A549 (cell line): Measurements from ENCODE around the gene PHF21B.

Source experiments
- CBX8 ChIP-seq: fragments of 200-600 bp; sonication (generic); IDR thresholded peaks from 2 replicates; pipeline ENCODE4 v1.6.1; 2016
- EHF ChIP-seq: fragments of 250-450 bp; sonication (Bioruptor Pico); IDR thresholded peaks from 2 replicates; pipeline ENCODE4 v1.5.0; 2020; ENCODE audit warnings: mild to moderate bottlenecking
- EP300 ChIP-seq, 2 experiments: fragments of >200 bp; sonication (Bioruptor Twin); formaldehyde crosslinking; IDR thresholded peaks; 2 replicates in 1 of 2; 3 replicates in 1 of 2; pipeline ENCODE4 v1.6.1; 2016 to 2017
- HDAC2 ChIP-seq: fragments of 200-600 bp; sonication (generic); IDR thresholded peaks from 2 replicates; pipeline ENCODE4 v1.6.1; 2016
- HMGXB4 ChIP-seq: fragments of 250-450 bp; sonication (Bioruptor Pico); IDR thresholded peaks from 2 replicates; pipeline ENCODE4 v1.5.0; 2021; ENCODE audit warnings: mild to moderate bottlenecking, moderate library complexity, borderline replicate concordance
- HOXA7 ChIP-seq: fragments of 250-450 bp; sonication (Bioruptor Pico); IDR thresholded peaks from 2 replicates; pipeline ENCODE4 v1.5.0; 2020; ENCODE audit warnings: mild to moderate bottlenecking, moderate library complexity
- JUN ChIP-seq, 2 experiments: fragments of >200 bp; sonication (Bioruptor Twin); formaldehyde crosslinking; IDR thresholded peaks; 2 replicates in 1 of 2; 3 replicates in 1 of 2; pipeline ENCODE4 v1.6.1; 2016 to 2017
- MAFK ChIP-seq: fragments of 450-650 bp; IDR thresholded peaks from 2 replicates; pipeline ENCODE4 v1.6.1; 2014; ENCODE audit not compliant: partially characterized antibody
- MAX ChIP-seq: IDR thresholded peaks from 2 replicates; pipeline ENCODE4 v1.6.1; 2012
- NFE2L2 ChIP-seq: fragments of 150-350 bp; conservative IDR thresholded peaks from 2 replicates; pipeline ENCODE4 v1.6.1; 2014; ENCODE audit warnings: low read length
- RAD21 ChIP-seq, 2 experiments: fragments of >200 bp in 1 of 2; sonication (Bioruptor Twin) in 1 of 2; formaldehyde crosslinking in 1 of 2; IDR thresholded peaks in 1 of 2; conservative IDR thresholded peaks in 1 of 2; 2 replicates in 1 of 2; 3 replicates in 1 of 2; pipeline ENCODE4 v1.6.1; 2012 to 2018; ENCODE audit warnings: inconsistent platforms in 1 of 2
- RFX5 ChIP-seq: fragments of 450-650 bp; IDR thresholded peaks from 2 replicates; pipeline ENCODE4 v1.7.1; 2014; ENCODE audit warnings: antibody characterized with exemption, mild to moderate bottlenecking, moderate library complexity
- TF ChIP-seq, protein P1 (sequence below): fragments of >200 bp; sonication (Bioruptor Twin); formaldehyde crosslinking; IDR thresholded peaks from 3 replicates; pipeline ENCODE4 v1.5.1; 2016

GRCh38 chr22:44845796-44846720 is 163.7 kb downstream of the PHF21B start:
- TF ChIP-seq MAFK (no peak), RAD21 (conservative IDR thresholded peaks at IDR 0.05 in 1 of 2, IDR thresholded peaks at IDR 0.05 in 1 of 2) (no peak), HDAC2 (no peak), JUN (IDR thresholded peaks at IDR 0.05) (no peak), NFE2L2 (no peak), CBX8 (no peak), HMGXB4 (CRISPR knock-in tag) (no peak), RFX5 (no peak), EP300 (IDR thresholded peaks at IDR 0.05) (no peak), MAX (no peak), HOXA7 (CRISPR knock-in tag) (no peak), EHF (CRISPR knock-in tag) (no peak)
- TF ChIP-seq, protein P1, sequence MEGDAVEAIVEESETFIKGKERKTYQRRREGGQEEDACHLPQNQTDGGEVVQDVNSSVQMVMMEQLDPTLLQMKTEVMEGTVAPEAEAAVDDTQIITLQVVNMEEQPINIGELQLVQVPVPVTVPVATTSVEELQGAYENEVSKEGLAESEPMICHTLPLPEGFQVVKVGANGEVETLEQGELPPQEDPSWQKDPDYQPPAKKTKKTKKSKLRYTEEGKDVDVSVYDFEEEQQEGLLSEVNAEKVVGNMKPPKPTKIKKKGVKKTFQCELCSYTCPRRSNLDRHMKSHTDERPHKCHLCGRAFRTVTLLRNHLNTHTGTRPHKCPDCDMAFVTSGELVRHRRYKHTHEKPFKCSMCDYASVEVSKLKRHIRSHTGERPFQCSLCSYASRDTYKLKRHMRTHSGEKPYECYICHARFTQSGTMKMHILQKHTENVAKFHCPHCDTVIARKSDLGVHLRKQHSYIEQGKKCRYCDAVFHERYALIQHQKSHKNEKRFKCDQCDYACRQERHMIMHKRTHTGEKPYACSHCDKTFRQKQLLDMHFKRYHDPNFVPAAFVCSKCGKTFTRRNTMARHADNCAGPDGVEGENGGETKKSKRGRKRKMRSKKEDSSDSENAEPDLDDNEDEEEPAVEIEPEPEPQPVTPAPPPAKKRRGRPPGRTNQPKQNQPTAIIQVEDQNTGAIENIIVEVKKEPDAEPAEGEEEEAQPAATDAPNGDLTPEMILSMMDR = no peak
